HepG2 (cell line): ENCODE data around the gene SIKE1. TPM values are rescaled to one million over a fixed set of nuclear protein-coding genes. Genes with fewer than 3 reads are reported as not detected.

Source experiments
- BHLHE40 ChIP-seq: IDR thresholded peaks from 2 replicates; pipeline ENCODE4 v1.6.1; 2011; ENCODE audit warnings: low read length, improper control_type of control experiment
- FOXM1 ChIP-seq: sonication (generic); formaldehyde crosslinking; IDR thresholded peaks from 2 replicates; pipeline ENCODE4 v1.5.0; 2020; ENCODE audit warnings: missing genetic modification reagents
- GATA4 ChIP-seq: sonication (generic); IDR thresholded peaks from 2 replicates; pipeline ENCODE4 v1.6.1; 2016; ENCODE audit warnings: antibody characterized with exemption, low read depth, borderline replicate concordance
- KDM1A ChIP-seq: IDR thresholded peaks from 2 replicates; pipeline ENCODE4 v1.6.1; 2016; ENCODE audit warnings: missing compliant biosample characterization
- MAZ ChIP-seq, 2 experiments: sonication (generic) in 1 of 2; formaldehyde crosslinking in 1 of 2; IDR thresholded peaks; 2 replicates each; pipeline versions ENCODE4 v1.5.0 to v1.6.1; 2012 to 2020; ENCODE audit warnings: low read depth in 2 of 2, mild to moderate bottlenecking in 2 of 2, borderline replicate concordance in 1 of 2, improper control_type of control experiment in 1 of 2, low read length in 1 of 2, missing genetic modification reagents in 1 of 2, moderate library complexity in 1 of 2
- NFE2L1 ChIP-seq: sonication (generic); formaldehyde crosslinking; IDR thresholded peaks from 2 replicates; pipeline ENCODE4 v1.4.0; 2020; ENCODE audit warnings: missing genetic modification reagents, mild to moderate bottlenecking, borderline replicate concordance
- NR2F1 ChIP-seq, 2 experiments: fragments of 450-650 bp in 1 of 2; formaldehyde crosslinking in 1 of 2; IDR thresholded peaks; 2 replicates each; pipeline versions ENCODE4 v1.5.0 to v1.6.1; 2016 to 2020; ENCODE audit warnings: mild to moderate bottlenecking in 1 of 2, missing compliant biosample characterization in 1 of 2, missing genetic modification reagents in 1 of 2, moderate library complexity in 1 of 2
- RFX5 ChIP-seq: IDR thresholded peaks from 2 replicates; pipeline ENCODE4 v1.6.1; 2011; ENCODE audit warnings: low read depth, low read length, improper control_type of control experiment
- SALL2 ChIP-seq: sonication (generic); formaldehyde crosslinking; IDR thresholded peaks from 2 replicates; pipeline ENCODE4 v1.8.1; 2023; ENCODE audit warnings: mild to moderate bottlenecking, missing genetic modification reagents, inconsistent platforms
- SCMH1 ChIP-seq: sonication (generic); formaldehyde crosslinking; IDR thresholded peaks from 2 replicates; pipeline ENCODE4 v1.9.0; 2021; ENCODE audit warnings: missing genetic modification reagents, mild to moderate bottlenecking, borderline replicate concordance
- SPEN ChIP-seq: sonication (generic); formaldehyde crosslinking; IDR thresholded peaks from 2 replicates; pipeline ENCODE4 v1.5.1; 2020; ENCODE audit warnings: low read depth, mild to moderate bottlenecking, missing genetic modification reagents
- TEAD2 ChIP-seq: sonication (generic); formaldehyde crosslinking; IDR thresholded peaks from 2 replicates; pipeline ENCODE4 v1.9.0; 2021; ENCODE audit warnings: missing genetic modification reagents
- YEATS2 ChIP-seq: sonication (generic); formaldehyde crosslinking; IDR thresholded peaks from 2 replicates; pipeline ENCODE4 v1.4.0; 2020; ENCODE audit warnings: missing genetic modification reagents, borderline replicate concordance
- ZNF264 ChIP-seq: sonication (generic); formaldehyde crosslinking; IDR thresholded peaks from 2 replicates; pipeline ENCODE4 v1.4.0; 2020; ENCODE audit warnings: missing genetic modification reagents
- ZNF274 ChIP-seq: sonication (generic); formaldehyde crosslinking; IDR thresholded peaks from 2 replicates; pipeline ENCODE4 v1.5.1; 2020; ENCODE audit warnings: mild to moderate bottlenecking, missing genetic modification reagents
- ZNF282 ChIP-seq: fragments of 450-650 bp; IDR thresholded peaks from 2 replicates; pipeline ENCODE4 v1.6.1; 2018; ENCODE audit not compliant: partially characterized antibody
- ZNF468 ChIP-seq: sonication (generic); formaldehyde crosslinking; IDR thresholded peaks from 2 replicates; pipeline ENCODE4 v1.8.0; 2022; ENCODE audit warnings: mild to moderate bottlenecking, moderate library complexity, missing genetic modification reagents
- ZNF720 ChIP-seq: sonication (generic); formaldehyde crosslinking; IDR thresholded peaks from 2 replicates; pipeline ENCODE4 v1.4.0; 2020; ENCODE audit warnings: missing genetic modification reagents
- polyA plus RNA-seq, 8 experiments: library from polyadenylated mRNA; depleted of rRNA in 3 of 8; stranded (reverse) in 7 of 8; unstranded in 1 of 8; fragments of >200 nt; fragmentation: Illumina TruSeq in 4 of 8; extraction: Trizol in 4 of 8; gene quantifications; 2 replicates each; pipeline versions ENCODE4 v1.2.1 to v1.2.3, GENCODE V29; 2011 to 2016; ENCODE audit warnings: low read depth in 4 of 8, missing spikeins in 1 of 8, mixed read lengths in 1 of 8; ENCODE audit not compliant: insufficient read depth in 1 of 8
- total RNA-seq, 5 experiments: library from RNA; depleted of rRNA; stranded (reverse); fragments of >200 nt; fragmentation: Illumina TruSeq; extraction: Trizol; gene quantifications; 2 replicates each; pipeline ENCODE4 v1.2.3, GENCODE V29; 2016; ENCODE audit warnings: low read depth in 1 of 5
- TF ChIP-seq, protein P1 (sequence below): sonication (generic); formaldehyde crosslinking; IDR thresholded peaks from 2 replicates; pipeline ENCODE4 v1.4.0; 2020; ENCODE audit warnings: missing genetic modification reagents
- TF ChIP-seq, protein P2 (sequence below): sonication (generic); formaldehyde crosslinking; IDR thresholded peaks from 2 replicates; pipeline ENCODE4 v1.4.0; 2020; ENCODE audit warnings: missing genetic modification reagents
- TF ChIP-seq, protein P3 (sequence below): sonication (generic); formaldehyde crosslinking; IDR thresholded peaks from 2 replicates; pipeline ENCODE4 v1.4.0; 2020; ENCODE audit warnings: missing genetic modification reagents, mild to moderate bottlenecking, borderline replicate concordance

SIKE1 gene
- total and polyA plus RNA-seq, 2 of the 13 experiments (the other 11 are each of a cell fraction or from before 2014, with no cell fraction given): 36.5 to 58.4 TPM

DNA sequence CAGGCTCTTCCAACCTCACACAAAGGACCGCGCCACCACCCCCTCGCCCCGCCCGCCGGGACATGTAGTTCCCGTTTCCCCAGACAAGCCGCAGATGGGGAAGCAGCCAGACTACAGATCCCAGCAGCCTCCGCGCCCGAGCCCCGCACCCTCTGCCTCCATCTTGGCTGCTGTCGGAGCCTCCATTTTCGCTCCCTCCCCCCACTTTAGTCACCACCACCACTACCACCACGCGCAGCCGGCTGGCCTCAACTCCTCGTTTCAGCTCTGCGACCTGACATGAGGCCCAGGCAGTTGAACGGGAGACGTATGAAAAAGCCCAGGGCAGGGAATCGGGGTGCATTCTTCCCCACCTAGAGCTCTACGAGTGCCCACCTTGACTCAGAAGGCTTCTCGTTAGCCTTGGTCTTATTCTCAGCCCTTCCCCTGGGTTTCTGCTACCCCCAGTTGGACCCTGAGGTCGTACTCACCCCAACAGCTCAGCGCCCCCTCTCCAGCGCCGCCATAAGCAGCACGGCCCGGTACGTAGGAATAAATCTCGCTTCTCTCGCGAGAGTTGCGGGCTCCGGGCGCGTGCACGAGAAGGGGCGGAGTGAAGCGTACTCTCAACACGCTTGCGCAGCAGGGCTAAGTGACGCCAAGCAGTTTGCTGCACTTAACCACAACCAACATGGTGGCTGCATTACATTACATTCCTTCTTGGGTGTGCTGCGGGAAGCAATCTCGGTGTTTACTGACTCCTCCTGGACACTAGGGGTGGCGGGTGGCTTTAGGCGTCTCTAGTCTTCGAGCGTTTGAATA is 22.8 kb downstream of the SIKE1 start, which contains the start of gene CSDE1 (continued):
- TF ChIP-seq, protein P1, sequence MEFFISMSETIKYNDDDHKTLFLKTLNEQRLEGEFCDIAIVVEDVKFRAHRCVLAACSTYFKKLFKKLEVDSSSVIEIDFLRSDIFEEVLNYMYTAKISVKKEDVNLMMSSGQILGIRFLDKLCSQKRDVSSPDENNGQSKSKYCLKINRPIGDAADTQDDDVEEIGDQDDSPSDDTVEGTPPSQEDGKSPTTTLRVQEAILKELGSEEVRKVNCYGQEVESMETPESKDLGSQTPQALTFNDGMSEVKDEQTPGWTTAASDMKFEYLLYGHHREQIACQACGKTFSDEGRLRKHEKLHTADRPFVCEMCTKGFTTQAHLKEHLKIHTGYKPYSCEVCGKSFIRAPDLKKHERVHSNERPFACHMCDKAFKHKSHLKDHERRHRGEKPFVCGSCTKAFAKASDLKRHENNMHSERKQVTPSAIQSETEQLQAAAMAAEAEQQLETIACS (CRISPR knock-in tag): peak; percentile 98
- no peak for TF ChIP-seq KDM1A (CRISPR knock-in tag)
- TF ChIP-seq ZNF720 (CRISPR knock-in tag): no peak
- TF ChIP-seq MAZ (IDR thresholded peaks at IDR 0.05; ENCODE audit: borderline replicate concordance, low read depth, low read length): peak; percentile 67; the same call in 1 of the 2 replicates
- peak; percentile 68 for TF ChIP-seq MAZ (CRISPR knock-in tag; IDR thresholded peaks at IDR 0.05; ENCODE audit: low read depth)
- TF ChIP-seq NR2F1 (CRISPR knock-in tag; IDR thresholded peaks at IDR 0.05): no peak
- peak; percentile 41; the same call in 1 of the 2 replicates for TF ChIP-seq GATA4
- no peak for TF ChIP-seq RFX5
- peak; percentile 85; the same call in 1 of the 2 replicates for TF ChIP-seq ZNF274 (CRISPR knock-in tag)
- no peak for TF ChIP-seq ZNF282
- peak; percentile 86; the same call in 1 of the 2 replicates for TF ChIP-seq YEATS2 (CRISPR knock-in tag)
- TF ChIP-seq, protein P2, sequence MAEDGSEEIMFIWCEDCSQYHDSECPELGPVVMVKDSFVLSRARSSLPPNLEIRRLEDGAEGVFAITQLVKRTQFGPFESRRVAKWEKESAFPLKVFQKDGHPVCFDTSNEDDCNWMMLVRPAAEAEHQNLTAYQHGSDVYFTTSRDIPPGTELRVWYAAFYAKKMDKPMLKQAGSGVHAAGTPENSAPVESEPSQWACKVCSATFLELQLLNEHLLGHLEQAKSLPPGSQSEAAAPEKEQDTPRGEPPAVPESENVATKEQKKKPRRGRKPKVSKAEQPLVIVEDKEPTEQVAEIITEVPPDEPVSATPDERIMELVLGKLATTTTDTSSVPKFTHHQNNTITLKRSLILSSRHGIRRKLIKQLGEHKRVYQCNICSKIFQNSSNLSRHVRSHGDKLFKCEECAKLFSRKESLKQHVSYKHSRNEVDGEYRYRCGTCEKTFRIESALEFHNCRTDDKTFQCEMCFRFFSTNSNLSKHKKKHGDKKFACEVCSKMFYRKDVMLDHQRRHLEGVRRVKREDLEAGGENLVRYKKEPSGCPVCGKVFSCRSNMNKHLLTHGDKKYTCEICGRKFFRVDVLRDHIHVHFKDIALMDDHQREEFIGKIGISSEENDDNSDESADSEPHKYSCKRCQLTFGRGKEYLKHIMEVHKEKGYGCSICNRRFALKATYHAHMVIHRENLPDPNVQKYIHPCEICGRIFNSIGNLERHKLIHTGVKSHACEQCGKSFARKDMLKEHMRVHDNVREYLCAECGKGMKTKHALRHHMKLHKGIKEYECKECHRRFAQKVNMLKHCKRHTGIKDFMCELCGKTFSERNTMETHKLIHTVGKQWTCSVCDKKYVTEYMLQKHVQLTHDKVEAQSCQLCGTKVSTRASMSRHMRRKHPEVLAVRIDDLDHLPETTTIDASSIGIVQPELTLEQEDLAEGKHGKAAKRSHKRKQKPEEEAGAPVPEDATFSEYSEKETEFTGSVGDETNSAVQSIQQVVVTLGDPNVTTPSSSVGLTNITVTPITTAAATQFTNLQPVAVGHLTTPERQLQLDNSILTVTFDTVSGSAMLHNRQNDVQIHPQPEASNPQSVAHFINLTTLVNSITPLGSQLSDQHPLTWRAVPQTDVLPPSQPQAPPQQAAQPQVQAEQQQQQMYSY (CRISPR knock-in tag): no peak
- no peak for TF ChIP-seq TEAD2 (CRISPR knock-in tag)
- no peak; the same call in 1 of the 2 replicates for TF ChIP-seq NFE2L1 (CRISPR knock-in tag)
- TF ChIP-seq SPEN: peak; percentile 79
- TF ChIP-seq, protein P3, sequence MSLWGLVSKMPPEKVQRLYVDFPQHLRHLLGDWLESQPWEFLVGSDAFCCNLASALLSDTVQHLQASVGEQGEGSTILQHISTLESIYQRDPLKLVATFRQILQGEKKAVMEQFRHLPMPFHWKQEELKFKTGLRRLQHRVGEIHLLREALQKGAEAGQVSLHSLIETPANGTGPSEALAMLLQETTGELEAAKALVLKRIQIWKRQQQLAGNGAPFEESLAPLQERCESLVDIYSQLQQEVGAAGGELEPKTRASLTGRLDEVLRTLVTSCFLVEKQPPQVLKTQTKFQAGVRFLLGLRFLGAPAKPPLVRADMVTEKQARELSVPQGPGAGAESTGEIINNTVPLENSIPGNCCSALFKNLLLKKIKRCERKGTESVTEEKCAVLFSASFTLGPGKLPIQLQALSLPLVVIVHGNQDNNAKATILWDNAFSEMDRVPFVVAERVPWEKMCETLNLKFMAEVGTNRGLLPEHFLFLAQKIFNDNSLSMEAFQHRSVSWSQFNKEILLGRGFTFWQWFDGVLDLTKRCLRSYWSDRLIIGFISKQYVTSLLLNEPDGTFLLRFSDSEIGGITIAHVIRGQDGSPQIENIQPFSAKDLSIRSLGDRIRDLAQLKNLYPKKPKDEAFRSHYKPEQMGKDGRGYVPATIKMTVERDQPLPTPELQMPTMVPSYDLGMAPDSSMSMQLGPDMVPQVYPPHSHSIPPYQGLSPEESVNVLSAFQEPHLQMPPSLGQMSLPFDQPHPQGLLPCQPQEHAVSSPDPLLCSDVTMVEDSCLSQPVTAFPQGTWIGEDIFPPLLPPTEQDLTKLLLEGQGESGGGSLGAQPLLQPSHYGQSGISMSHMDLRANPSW (CRISPR knock-in tag): no peak; the same call in 1 of the 2 replicates
- TF ChIP-seq ZNF468 (CRISPR knock-in tag): no peak
- no peak for TF ChIP-seq ZNF264
- TF ChIP-seq SALL2 (CRISPR knock-in tag): peak; percentile 33; the same call in 1 of the 2 replicates
- no peak for TF ChIP-seq FOXM1 (CRISPR knock-in tag)
- TF ChIP-seq BHLHE40: peak; percentile 65
- no peak for TF ChIP-seq SCMH1
